ENCODE results near the gene CCNY.

DNA sequence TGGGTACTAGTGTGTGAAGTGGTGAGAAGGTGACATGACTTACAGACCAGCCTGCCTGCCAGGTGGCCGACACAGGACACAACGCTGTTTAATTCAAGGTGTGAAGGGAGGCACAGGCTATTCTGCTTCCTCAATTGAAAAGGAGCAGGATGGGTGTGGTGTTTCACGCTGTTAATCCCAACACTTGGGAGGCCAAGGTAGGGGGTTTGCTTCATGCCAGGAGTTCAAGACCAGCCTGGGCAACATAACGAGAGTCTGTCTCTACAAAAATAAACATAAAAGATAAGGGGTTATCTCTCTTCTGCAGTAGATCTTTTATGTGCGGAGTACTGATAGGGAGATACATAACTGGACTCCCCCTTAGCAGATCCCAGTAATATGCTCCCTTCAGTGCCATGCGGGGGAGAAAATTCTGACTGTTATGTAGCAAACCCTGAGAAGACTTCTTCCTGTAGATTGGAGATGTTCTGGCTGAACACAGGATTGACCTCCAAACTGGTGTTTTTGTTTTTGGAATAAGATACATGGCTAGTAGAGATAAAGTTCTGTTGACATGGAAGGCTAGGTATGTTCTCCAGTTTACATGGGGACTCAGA is 63.2 kb downstream of the CCNY start:
- TF ChIP-seq, protein P1, sequence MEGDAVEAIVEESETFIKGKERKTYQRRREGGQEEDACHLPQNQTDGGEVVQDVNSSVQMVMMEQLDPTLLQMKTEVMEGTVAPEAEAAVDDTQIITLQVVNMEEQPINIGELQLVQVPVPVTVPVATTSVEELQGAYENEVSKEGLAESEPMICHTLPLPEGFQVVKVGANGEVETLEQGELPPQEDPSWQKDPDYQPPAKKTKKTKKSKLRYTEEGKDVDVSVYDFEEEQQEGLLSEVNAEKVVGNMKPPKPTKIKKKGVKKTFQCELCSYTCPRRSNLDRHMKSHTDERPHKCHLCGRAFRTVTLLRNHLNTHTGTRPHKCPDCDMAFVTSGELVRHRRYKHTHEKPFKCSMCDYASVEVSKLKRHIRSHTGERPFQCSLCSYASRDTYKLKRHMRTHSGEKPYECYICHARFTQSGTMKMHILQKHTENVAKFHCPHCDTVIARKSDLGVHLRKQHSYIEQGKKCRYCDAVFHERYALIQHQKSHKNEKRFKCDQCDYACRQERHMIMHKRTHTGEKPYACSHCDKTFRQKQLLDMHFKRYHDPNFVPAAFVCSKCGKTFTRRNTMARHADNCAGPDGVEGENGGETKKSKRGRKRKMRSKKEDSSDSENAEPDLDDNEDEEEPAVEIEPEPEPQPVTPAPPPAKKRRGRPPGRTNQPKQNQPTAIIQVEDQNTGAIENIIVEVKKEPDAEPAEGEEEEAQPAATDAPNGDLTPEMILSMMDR (IDR thresholded peaks at IDR 0.05 in 2 of 3, conservative IDR thresholded peaks at IDR 0.05 in 1 of 3; ENCODE audit: borderline replicate concordance in 1 of 3, insufficient read depth in 1 of 3, low read depth in 2 of 3, low read length in 2 of 3) = no peak
- TF ChIP-seq, protein P2, sequence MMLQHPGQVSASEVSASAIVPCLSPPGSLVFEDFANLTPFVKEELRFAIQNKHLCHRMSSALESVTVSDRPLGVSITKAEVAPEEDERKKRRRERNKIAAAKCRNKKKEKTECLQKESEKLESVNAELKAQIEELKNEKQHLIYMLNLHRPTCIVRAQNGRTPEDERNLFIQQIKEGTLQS (IDR thresholded peaks at IDR 0.05) = no peak
- TF ChIP-seq, protein P3, sequence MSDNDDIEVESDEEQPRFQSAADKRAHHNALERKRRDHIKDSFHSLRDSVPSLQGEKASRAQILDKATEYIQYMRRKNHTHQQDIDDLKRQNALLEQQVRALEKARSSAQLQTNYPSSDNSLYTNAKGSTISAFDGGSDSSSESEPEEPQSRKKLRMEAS (IDR thresholded peaks at IDR 0.05) = no peak
- no peak for TF ChIP-seq JUND (IDR thresholded peaks at IDR 0.05)
- no peak for TF ChIP-seq EZH2 (IDR thresholded peaks at IDR 0.05)
- TF ChIP-seq ELF1 (IDR thresholded peaks at IDR 0.05; ENCODE audit: borderline replicate concordance, low read depth) = no peak
- TF ChIP-seq SRF (IDR thresholded peaks at IDR 0.05; ENCODE audit: low read depth) = no peak
- TF ChIP-seq, protein P4, sequence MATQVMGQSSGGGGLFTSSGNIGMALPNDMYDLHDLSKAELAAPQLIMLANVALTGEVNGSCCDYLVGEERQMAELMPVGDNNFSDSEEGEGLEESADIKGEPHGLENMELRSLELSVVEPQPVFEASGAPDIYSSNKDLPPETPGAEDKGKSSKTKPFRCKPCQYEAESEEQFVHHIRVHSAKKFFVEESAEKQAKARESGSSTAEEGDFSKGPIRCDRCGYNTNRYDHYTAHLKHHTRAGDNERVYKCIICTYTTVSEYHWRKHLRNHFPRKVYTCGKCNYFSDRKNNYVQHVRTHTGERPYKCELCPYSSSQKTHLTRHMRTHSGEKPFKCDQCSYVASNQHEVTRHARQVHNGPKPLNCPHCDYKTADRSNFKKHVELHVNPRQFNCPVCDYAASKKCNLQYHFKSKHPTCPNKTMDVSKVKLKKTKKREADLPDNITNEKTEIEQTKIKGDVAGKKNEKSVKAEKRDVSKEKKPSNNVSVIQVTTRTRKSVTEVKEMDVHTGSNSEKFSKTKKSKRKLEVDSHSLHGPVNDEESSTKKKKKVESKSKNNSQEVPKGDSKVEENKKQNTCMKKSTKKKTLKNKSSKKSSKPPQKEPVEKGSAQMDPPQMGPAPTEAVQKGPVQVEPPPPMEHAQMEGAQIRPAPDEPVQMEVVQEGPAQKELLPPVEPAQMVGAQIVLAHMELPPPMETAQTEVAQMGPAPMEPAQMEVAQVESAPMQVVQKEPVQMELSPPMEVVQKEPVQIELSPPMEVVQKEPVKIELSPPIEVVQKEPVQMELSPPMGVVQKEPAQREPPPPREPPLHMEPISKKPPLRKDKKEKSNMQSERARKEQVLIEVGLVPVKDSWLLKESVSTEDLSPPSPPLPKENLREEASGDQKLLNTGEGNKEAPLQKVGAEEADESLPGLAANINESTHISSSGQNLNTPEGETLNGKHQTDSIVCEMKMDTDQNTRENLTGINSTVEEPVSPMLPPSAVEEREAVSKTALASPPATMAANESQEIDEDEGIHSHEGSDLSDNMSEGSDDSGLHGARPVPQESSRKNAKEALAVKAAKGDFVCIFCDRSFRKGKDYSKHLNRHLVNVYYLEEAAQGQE (IDR thresholded peaks at IDR 0.05; ENCODE audit: low read depth) = no peak
- TF ChIP-seq POLR2AphosphoS5 (IDR thresholded peaks at IDR 0.05; ENCODE audit: low read depth, low read length) = no peak
- no peak for TF ChIP-seq ZNF274 (IDR thresholded peaks at IDR 0.05; ENCODE audit: low read depth, low read length)
- no peak for TF ChIP-seq YY1 (IDR thresholded peaks at IDR 0.05; ENCODE audit: extremely low read depth, insufficient replicate concordance, low read depth, low read length)
- no peak for TF ChIP-seq CEBPB (IDR thresholded peaks at IDR 0.05; ENCODE audit: low read depth)

All from HCT116 (cell line).